Measurements from ENCODE around the gene PARP11.
A peak's percentile ranks its signal among the peaks of the same experiment; 100 is the strongest.

PARP11 gene

DNA sequence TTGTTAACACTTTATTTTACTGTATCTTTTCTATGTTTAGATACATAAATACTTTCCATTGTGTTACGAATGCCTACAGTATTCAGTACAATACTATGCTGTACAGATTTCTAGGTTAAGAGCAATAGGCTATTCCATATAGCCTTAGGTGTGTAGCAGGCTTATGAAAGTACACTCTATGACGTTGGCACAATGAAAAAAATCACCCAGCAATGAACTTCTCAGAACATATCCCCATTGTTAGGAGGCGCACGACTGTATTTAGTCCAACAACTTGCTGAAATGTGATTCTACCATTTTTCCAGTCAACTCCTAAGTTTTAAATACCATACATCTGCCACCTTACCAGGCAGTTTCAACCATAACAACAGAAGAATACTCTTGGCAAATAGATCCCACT, 1.8 kb downstream of the PARP11 start:
- TF ChIP-seq EZH2 (IDR thresholded peaks at IDR 0.05; ENCODE audit: borderline replicate concordance, low read depth, low read length, severe bottlenecking) = no peak
- TF ChIP-seq, protein P1, sequence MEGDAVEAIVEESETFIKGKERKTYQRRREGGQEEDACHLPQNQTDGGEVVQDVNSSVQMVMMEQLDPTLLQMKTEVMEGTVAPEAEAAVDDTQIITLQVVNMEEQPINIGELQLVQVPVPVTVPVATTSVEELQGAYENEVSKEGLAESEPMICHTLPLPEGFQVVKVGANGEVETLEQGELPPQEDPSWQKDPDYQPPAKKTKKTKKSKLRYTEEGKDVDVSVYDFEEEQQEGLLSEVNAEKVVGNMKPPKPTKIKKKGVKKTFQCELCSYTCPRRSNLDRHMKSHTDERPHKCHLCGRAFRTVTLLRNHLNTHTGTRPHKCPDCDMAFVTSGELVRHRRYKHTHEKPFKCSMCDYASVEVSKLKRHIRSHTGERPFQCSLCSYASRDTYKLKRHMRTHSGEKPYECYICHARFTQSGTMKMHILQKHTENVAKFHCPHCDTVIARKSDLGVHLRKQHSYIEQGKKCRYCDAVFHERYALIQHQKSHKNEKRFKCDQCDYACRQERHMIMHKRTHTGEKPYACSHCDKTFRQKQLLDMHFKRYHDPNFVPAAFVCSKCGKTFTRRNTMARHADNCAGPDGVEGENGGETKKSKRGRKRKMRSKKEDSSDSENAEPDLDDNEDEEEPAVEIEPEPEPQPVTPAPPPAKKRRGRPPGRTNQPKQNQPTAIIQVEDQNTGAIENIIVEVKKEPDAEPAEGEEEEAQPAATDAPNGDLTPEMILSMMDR (IDR thresholded peaks at IDR 0.05; ENCODE audit: borderline replicate concordance, extremely low read depth, low read length, poor library complexity, severe bottlenecking) = no peak
- no peak for ATAC-seq (ENCODE audit: insufficient read depth, low read depth)
- no peaks in the 10 kb centered on the region for H3K36me3 ChIP-seq (ENCODE audit: insufficient read depth, low read length)
- peak overlapping the region; percentile 0; the same call in 1 of the 2 replicates for H3K27ac ChIP-seq (ENCODE audit: low read length)
- peaks cover 47% of the 10 kb centered on the region for H3K4me1 ChIP-seq (ENCODE audit: insufficient read depth, low read length)
- peaks cover 57% of the 10 kb centered on the region for H3K79me2 ChIP-seq (ENCODE audit: insufficient read depth, low read length)
- peak overlapping the region in 1 of 2 experiments; percentile 86; a peak in 2 of 4 replicates for H3K4me3 ChIP-seq (ENCODE audit: low read depth in 1 of 2, low read length in 2 of 2)
- peak overlapping the region; percentile 78 for H3K9ac ChIP-seq (ENCODE audit: low read depth, low read length)
- no peaks in the 10 kb centered on the region for H4K20me1 ChIP-seq (ENCODE audit: insufficient read depth, low read length)
- H2AFZ ChIP-seq (ENCODE audit: low read depth, low read length) = no peak overlapping the region
- H3K4me2 ChIP-seq (ENCODE audit: insufficient read depth, low read length) = peak overlapping the region; percentile 75
- no peak for DNase-seq
- peaks cover under 1% of the 10 kb centered on the region for H3K9me3 ChIP-seq (ENCODE audit: insufficient read depth, low read length, severe bottlenecking)
- no peaks in the 10 kb centered on the region for H3K27me3 ChIP-seq (ENCODE audit: insufficient read depth, low read length, poor library complexity)

DNA sequence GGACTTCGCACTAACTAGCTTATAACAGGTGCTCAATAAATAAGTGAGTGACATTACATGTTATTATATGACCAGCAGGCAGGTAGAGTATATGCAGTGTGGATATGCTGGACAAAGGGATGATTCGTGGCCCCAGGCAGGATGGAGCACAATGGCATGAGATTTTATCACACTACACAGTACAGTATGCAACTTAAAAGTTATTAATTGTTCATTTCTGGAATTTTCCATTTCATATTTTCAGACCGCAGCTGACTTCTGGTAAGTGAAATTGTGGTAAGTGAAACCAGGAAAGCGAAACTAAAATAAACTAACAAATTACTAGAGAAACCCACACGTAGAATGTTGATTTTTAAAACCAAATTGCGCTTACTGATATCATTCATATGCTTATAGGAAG, 3.3 kb downstream of the PARP11 start:
- TF ChIP-seq, protein P1 (IDR thresholded peaks at IDR 0.05; ENCODE audit: borderline replicate concordance, extremely low read depth, low read length, poor library complexity, severe bottlenecking) = no peak
- no peak for TF ChIP-seq EZH2 (IDR thresholded peaks at IDR 0.05; ENCODE audit: borderline replicate concordance, low read depth, low read length, severe bottlenecking)
- Histone ChIP-seq H3K9me3 (ENCODE audit: insufficient read depth, low read length, severe bottlenecking) (peaks cover 11% of the 10 kb centered on the region), H3K9ac (ENCODE audit: low read depth, low read length) (peak overlapping the region; percentile 78), H3K36me3 (ENCODE audit: insufficient read depth, low read length) (no peaks in the 10 kb centered on the region), H3K27ac (ENCODE audit: low read length) (peak overlapping the region; percentile 81), H4K20me1 (ENCODE audit: insufficient read depth, low read length) (no peaks in the 10 kb centered on the region), H3K4me1 (ENCODE audit: insufficient read depth, low read length) (peaks cover 47% of the 10 kb centered on the region), H3K79me2 (ENCODE audit: insufficient read depth, low read length) (peaks cover 63% of the 10 kb centered on the region), H3K27me3 (ENCODE audit: insufficient read depth, low read length, poor library complexity) (no peaks in the 10 kb centered on the region), H2AFZ (ENCODE audit: low read depth, low read length) (peak overlapping the region; percentile 58), H3K4me3 (ENCODE audit: low read depth in 1 of 2, low read length in 2 of 2) (peak overlapping the region; percentile 14 to 86; a peak in 3 of 4 replicates), H3K4me2 (ENCODE audit: insufficient read depth, low read length) (peak overlapping the region; percentile 75)
- ATAC-seq (ENCODE audit: insufficient read depth, low read depth) (peak; percentile 12; the same call in 1 of the 3 replicates), DNase-seq (peak; percentile 14)

GRCh38 chr12:3869433-3869832, 3.8 kb downstream of the PARP11 start:
- TF ChIP-seq EZH2 (IDR thresholded peaks at IDR 0.05; ENCODE audit: borderline replicate concordance, low read depth, low read length, severe bottlenecking) = no peak
- TF ChIP-seq, protein P1 (IDR thresholded peaks at IDR 0.05; ENCODE audit: borderline replicate concordance, extremely low read depth, low read length, poor library complexity, severe bottlenecking) = no peak
- no peaks in the 10 kb centered on the region for H4K20me1 ChIP-seq (ENCODE audit: insufficient read depth, low read length)
- peak overlapping the region; percentile 75 for H3K4me2 ChIP-seq (ENCODE audit: insufficient read depth, low read length)
- no peaks in the 10 kb centered on the region for H3K36me3 ChIP-seq (ENCODE audit: insufficient read depth, low read length)
- H3K9ac ChIP-seq (ENCODE audit: low read depth, low read length) = peak overlapping the region; percentile 78
- H3K9me3 ChIP-seq (ENCODE audit: insufficient read depth, low read length, severe bottlenecking) = peaks cover 11% of the 10 kb centered on the region
- peak overlapping the region; percentile 58 for H2AFZ ChIP-seq (ENCODE audit: low read depth, low read length)
- peaks cover 47% of the 10 kb centered on the region for H3K4me1 ChIP-seq (ENCODE audit: insufficient read depth, low read length)
- no peak for ATAC-seq (ENCODE audit: insufficient read depth, low read depth)
- H3K4me3 ChIP-seq (ENCODE audit: low read depth in 1 of 2, low read length in 2 of 2) = peak overlapping the region; percentile 14 to 86; a peak in 3 of 4 replicates
- peaks cover 63% of the 10 kb centered on the region for H3K79me2 ChIP-seq (ENCODE audit: insufficient read depth, low read length)
- peak overlapping the region; percentile 81 for H3K27ac ChIP-seq (ENCODE audit: low read length)
- no peak for DNase-seq
- H3K27me3 ChIP-seq (ENCODE audit: insufficient read depth, low read length, poor library complexity) = no peaks in the 10 kb centered on the region

Data from DND-41 (cell line).